Mammary epithelial cell (primary cell): ENCODE data around the gene CSF2RB.

ENCODE experiments used
- EZH2 ChIP-seq: IDR thresholded peaks from 2 replicates; pipeline ENCODE4 v1.6.1; 2012; ENCODE audit warnings: low read length, inconsistent platforms, borderline replicate concordance
- TF ChIP-seq, protein P1 (sequence below), 2 donors: IDR thresholded peaks in 1 of 2; conservative IDR thresholded peaks in 1 of 2; 2 replicates each; pipeline ENCODE4 v1.5.1; 2011 to 2012; ENCODE audit warnings: inconsistent platforms in 2 of 2, low read length in 2 of 2, mild to moderate bottlenecking in 2 of 2, control low read depth in 1 of 2, low read depth in 1 of 2; ENCODE audit not compliant: insufficient read depth in 1 of 2; ENCODE audit errors: extremely low read depth in 1 of 2

DNA sequence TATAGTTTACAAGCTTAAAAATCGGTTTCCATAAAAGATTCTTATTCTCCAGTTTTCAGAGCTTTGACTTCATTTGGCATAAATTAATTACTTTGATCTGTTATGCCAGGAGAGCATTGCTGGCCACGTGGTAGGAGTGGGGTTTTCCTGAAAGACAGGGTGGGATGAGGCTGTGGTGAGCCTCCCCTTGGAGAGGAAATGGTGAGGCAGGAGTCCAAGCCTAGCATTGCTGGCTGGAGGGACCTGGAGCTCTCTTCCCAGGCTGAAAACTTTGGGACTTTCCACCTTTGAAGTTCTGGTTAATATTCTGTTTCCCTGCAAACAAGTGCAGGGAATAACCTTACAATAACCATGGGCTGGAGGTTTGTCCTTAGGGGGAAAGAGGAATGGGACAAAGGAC is 21.1 kb upstream of the CSF2RB start:
- TF ChIP-seq, protein P1, sequence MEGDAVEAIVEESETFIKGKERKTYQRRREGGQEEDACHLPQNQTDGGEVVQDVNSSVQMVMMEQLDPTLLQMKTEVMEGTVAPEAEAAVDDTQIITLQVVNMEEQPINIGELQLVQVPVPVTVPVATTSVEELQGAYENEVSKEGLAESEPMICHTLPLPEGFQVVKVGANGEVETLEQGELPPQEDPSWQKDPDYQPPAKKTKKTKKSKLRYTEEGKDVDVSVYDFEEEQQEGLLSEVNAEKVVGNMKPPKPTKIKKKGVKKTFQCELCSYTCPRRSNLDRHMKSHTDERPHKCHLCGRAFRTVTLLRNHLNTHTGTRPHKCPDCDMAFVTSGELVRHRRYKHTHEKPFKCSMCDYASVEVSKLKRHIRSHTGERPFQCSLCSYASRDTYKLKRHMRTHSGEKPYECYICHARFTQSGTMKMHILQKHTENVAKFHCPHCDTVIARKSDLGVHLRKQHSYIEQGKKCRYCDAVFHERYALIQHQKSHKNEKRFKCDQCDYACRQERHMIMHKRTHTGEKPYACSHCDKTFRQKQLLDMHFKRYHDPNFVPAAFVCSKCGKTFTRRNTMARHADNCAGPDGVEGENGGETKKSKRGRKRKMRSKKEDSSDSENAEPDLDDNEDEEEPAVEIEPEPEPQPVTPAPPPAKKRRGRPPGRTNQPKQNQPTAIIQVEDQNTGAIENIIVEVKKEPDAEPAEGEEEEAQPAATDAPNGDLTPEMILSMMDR (conservative IDR thresholded peaks at IDR 0.05 in 1 of 2, IDR thresholded peaks at IDR 0.05 in 1 of 2; ENCODE audit: extremely low read depth in 1 of 2, insufficient read depth in 1 of 2, low read depth in 1 of 2, low read length in 2 of 2) = no peak
- TF ChIP-seq EZH2 = no peak
